ENCODE results near the gene SLC25A22.

The SLC25A22 gene

DNA sequence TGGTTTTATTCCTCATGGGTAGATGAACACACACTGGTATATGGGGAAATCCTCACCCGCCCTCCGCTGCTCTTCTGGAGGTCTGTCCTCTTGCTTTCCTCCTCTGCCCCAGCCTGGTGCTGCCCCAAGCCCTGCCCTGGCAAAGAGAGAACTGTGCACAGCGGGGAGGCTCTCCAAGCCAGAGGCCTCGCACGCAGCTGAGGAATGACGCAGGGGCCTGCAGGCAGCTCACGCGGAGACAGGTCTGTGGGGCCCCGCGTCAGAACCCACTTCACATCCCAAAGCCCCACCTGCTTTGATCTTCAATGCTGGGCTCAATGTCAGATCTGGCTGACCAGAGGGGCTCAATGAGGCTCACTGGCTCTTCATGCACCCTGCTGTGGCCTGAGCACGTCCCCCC lies 30.8 kb downstream of the SLC25A22 start:
- TF ChIP-seq, protein P1, sequence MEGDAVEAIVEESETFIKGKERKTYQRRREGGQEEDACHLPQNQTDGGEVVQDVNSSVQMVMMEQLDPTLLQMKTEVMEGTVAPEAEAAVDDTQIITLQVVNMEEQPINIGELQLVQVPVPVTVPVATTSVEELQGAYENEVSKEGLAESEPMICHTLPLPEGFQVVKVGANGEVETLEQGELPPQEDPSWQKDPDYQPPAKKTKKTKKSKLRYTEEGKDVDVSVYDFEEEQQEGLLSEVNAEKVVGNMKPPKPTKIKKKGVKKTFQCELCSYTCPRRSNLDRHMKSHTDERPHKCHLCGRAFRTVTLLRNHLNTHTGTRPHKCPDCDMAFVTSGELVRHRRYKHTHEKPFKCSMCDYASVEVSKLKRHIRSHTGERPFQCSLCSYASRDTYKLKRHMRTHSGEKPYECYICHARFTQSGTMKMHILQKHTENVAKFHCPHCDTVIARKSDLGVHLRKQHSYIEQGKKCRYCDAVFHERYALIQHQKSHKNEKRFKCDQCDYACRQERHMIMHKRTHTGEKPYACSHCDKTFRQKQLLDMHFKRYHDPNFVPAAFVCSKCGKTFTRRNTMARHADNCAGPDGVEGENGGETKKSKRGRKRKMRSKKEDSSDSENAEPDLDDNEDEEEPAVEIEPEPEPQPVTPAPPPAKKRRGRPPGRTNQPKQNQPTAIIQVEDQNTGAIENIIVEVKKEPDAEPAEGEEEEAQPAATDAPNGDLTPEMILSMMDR (IDR thresholded peaks at IDR 0.05; ENCODE audit: low read depth, low read length): no peak
- no peak overlapping the region for H3K4me3 ChIP-seq (replicated peaks in 1 of 2; ENCODE audit: low read depth in 2 of 2, low read length in 2 of 2)
- DNase-seq (ENCODE audit: low read depth in 2 of 2): no peak

DNA sequence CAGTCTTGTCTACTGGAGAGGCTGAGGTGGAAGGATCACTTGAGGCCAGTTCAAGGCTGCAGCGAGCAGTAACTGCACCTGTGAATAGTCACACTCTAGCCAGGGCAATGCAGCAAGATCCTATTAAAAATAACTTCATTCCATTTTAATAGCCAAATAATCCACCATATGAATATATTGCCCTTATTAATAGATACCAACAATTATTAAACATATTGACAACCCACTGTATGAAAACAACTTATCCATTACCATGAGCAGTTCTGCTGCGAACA lies 31.2 kb downstream of the SLC25A22 start:
- TF ChIP-seq, protein P1 (IDR thresholded peaks at IDR 0.05; ENCODE audit: low read depth, low read length): no peak
- no peak for DNase-seq (ENCODE audit: low read depth in 2 of 2)
- no peak overlapping the region for H3K4me3 ChIP-seq (replicated peaks in 1 of 2; ENCODE audit: low read depth in 2 of 2, low read length in 2 of 2)

DNA sequence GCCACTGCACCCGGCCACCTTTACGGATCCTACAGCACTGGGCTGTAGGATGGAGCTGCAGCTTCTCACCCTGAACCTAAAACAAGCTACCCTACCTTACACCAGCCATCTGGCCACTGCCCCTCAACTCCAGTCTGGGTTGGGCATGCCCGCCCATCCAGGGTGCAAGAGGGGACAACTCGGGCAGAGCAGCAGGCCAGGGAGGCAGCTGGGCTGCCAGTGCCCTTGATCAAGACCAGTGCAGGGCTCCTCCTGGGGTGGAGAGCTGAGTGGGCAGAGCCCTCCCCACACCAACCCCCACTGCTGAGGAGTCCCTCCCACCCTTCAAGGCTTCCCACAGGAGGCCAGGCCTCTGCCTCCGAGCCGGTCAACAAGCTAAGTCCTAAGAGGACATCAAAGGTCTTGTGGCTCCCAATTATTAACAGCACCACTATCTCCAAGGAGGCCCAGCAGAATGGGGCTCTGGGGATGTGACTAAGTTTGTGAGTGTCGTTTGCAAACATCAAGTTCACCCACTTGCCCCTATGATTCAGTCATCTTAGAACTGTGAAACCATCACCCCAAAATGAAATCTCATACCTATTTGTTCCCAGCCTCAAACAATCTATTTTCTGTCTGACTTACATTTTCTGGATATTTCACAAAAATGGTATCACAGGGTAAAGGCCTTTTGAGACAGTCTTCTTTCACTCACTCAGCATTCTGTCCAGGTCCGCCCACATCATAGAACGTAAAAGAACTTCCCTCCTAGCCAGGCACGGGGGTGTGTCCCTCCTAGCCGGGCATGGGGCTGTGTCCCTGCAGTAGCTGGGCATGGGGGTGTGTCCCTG lies 31.8 kb downstream of the SLC25A22 start:
- no peak overlapping the region for H3K4me3 ChIP-seq (replicated peaks in 1 of 2; ENCODE audit: low read depth in 2 of 2, low read length in 2 of 2)
- TF ChIP-seq, protein P1 (IDR thresholded peaks at IDR 0.05; ENCODE audit: low read depth, low read length): no peak

DNA sequence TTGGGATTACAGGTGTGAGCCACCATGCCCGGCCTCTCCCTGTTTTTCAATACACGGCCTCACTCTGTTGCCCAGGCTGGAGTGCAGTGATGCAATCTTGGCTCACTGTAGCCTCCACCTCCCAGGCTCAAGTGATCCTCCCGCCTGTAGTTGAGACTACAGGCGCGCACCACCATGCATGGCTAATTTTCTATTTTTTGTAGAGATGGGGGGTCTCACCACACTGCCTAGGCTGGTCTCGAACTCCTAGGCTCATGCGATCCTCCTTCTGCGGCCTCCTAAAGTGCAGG lies 32.3 kb downstream of the SLC25A22 start:
- TF ChIP-seq, protein P1 (IDR thresholded peaks at IDR 0.05; ENCODE audit: low read depth, low read length): no peak
- no peak overlapping the region for H3K4me3 ChIP-seq (replicated peaks in 1 of 2; ENCODE audit: low read depth in 2 of 2, low read length in 2 of 2)
- no peak for DNase-seq (ENCODE audit: low read depth in 2 of 2)

More for the DNA sequence above, 31.8 kb downstream of the SLC25A22 start:
- DNase-seq (ENCODE audit: low read depth in 2 of 2): no peak

DNA sequence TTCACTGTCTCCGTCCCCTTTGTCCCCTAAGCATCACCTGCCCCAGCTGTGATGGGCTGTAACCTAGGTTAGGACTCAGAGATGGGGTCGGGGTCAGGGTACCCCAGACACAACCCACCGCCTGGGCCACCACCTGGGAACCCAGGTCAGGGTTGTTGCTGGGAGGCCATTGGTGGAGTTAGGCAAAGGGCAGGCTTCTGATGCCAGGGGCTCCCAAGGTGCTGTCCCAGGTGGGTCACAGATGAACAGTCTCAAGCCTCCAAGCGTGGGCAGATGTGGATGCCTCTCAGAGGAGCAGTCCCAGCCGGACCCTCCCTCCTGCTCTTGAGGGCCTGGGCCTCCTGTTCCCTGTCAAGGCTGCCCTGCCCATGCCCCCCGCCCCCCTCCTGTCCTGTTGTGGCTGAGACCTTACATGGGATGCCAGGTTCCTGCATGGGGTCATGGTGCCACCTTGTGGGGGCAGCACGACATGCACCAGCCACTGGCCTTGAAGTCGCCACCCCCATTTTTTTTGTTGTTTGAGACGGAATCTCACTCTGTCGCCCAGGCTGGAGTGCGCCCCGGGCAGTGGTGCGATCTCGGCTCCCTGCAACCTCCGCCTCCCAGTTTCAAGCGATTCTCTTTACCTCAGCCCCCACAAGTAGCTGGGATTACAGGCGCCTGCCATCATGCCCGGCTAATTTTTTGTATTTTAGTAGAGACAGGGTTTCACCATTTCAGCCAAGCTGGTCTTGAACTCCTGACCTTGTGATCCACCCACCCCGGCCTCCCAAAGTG lies 32.9 kb downstream of the SLC25A22 start:
- H3K4me3 ChIP-seq (replicated peaks in 1 of 2; ENCODE audit: low read depth in 2 of 2, low read length in 2 of 2): no peak overlapping the region
- DNase-seq (ENCODE audit: low read depth in 2 of 2): peak; percentile 59

DNA sequence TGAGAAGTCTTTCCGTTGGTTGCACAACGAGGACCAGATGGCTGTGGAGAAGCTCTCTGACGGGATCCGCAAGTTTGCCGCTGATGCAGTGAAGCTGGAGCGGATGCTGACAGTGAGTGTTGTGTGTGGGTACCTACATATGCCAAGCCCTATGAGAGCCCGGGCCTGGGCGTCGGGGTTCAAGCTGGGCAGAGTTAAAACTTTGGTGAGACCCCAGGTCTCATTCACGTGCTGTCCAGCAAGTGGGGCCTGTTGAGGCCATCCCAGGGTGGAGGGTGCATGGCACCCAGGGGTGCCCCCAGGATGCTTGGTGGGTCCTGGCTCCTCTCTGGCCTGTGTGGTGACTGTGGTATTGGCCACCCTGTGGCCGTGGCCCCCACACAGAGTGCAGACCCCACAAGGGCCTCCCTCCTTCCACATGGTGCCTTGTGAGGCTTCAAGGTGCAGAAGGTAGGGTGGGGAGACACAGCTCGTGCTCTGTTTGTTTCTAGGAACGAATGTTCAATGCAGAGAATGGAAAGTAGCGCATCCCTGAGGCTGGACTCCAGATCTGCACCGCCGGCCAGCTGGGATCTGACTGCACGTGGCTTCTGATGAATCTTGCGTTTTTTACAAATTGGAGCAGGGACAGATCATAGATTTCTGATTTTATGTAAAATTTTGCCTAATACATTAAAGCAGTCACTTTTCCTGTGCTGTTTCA lies 33.6 kb downstream of the SLC25A22 start:
- TF ChIP-seq, protein P1 (IDR thresholded peaks at IDR 0.05; ENCODE audit: low read depth, low read length): no peak
- DNase-seq (ENCODE audit: low read depth in 2 of 2): no peak
- no peak overlapping the region for H3K4me3 ChIP-seq (replicated peaks in 1 of 2; ENCODE audit: low read depth in 2 of 2, low read length in 2 of 2)

More for the DNA sequence above, 32.9 kb downstream of the SLC25A22 start:
- TF ChIP-seq, protein P1 (IDR thresholded peaks at IDR 0.05; ENCODE audit: low read depth, low read length): peak; percentile 62

Measured in cardiac fibroblast (primary cell).